Measurements from ENCODE around the gene MIDN.

MIDN gene

DNA sequence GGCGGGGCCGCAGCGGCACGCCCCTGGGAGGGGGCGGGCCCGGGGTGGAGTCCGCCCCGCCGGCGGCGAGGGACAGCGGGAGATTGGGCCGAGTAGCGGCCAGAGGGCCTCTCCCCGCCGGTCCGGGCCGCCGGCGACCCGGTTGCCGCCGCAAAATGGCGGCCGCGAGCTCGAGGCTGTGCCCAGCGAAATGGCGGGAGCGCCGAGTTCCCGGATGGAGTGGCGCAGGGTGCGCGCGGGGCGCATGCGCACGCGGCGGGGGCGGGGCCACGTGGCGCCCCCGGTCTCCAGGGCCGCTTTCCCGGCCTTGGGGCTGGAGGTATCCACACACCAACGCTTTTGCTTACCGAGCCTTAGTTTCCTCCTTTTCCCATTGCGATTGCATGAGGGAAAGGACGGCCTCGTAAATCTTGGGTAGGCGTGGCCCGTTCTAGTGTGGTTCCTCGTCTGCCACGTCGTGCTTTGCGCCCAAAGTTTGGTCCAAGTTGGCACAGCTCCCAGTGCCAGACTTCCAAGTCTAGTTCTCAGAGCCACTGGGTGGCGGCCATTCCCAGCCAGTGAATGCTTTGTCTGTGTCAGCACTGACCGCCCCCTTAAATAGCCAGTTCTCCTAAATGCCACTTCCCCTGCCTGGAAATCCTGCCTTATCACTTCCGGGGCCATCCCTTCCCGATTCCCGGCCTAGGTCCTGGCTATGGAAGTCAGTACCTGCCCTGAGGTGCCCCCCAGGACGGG, 21.3 kb downstream of the MIDN start:
- TF ChIP-seq, protein P1, sequence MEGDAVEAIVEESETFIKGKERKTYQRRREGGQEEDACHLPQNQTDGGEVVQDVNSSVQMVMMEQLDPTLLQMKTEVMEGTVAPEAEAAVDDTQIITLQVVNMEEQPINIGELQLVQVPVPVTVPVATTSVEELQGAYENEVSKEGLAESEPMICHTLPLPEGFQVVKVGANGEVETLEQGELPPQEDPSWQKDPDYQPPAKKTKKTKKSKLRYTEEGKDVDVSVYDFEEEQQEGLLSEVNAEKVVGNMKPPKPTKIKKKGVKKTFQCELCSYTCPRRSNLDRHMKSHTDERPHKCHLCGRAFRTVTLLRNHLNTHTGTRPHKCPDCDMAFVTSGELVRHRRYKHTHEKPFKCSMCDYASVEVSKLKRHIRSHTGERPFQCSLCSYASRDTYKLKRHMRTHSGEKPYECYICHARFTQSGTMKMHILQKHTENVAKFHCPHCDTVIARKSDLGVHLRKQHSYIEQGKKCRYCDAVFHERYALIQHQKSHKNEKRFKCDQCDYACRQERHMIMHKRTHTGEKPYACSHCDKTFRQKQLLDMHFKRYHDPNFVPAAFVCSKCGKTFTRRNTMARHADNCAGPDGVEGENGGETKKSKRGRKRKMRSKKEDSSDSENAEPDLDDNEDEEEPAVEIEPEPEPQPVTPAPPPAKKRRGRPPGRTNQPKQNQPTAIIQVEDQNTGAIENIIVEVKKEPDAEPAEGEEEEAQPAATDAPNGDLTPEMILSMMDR (IDR thresholded peaks at IDR 0.05; ENCODE audit: extremely low read depth, missing control alignments) = no peak
- peak; percentile 93 for DNase-seq (ENCODE audit: low spot score)

DNA sequence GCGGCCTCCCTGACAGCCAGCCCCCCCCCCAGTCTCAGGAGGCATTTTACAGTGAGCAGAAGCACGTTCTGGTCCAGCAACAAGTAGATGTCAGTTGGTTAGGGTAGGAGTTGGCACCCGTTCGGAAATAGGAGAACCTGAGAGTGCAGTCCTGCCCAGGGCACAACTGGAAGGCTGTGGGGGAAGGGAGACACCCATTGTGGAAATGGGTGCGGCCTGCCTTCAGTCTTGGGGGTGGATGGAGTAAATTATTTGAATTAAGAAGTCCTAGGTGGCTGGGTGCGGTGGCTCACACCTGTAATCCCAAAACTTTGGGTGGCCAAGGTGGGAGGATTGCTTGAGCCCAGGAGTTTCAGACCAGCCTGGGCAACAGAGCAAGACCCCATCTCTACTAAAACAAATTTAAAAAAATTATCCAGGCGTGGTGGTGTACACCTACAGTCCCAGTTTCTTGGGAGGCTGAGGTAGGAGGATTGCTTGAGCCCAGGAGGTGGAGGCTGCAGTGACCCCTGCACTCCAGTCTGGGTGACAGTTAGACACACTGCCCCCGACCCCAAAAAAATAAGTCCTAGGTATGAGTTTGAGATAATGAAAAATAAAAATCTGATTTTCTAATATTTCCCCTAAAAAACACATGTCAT, 21.9 kb downstream of the MIDN start:
- DNase-seq (ENCODE audit: low spot score) = no peak
- TF ChIP-seq, protein P1 (IDR thresholded peaks at IDR 0.05; ENCODE audit: extremely low read depth, missing control alignments) = no peak

DNA sequence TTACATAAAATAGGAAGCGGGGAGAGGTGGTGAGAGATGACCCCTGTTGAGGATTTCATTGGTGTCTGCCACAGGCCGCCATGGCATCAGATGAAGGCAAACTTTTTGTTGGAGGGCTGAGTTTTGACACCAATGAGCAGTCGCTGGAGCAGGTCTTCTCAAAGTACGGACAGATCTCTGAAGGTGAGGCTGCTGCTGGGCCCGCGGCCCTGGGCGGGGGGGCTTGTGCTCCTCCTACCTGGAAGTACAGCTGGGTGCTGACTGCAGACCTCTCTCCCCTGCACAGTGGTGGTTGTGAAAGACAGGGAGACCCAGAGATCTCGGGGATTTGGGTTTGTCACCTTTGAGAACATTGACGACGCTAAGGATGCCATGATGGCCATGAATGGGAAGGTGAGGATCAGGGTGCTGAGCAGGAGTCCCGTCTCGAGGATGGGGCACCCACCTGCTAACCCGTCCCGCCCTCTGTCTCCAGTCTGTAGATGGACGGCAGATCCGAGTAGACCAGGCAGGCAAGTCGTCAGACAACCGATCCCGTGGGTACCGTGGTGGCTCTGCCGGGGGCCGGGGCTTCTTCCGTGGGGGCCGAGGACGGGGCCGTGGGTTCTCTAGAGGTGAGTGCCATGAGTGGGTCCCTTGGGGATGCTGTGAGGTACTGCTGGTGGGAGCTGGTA, 22.6 kb downstream of the MIDN start:
- DNase-seq (ENCODE audit: low spot score) = no peak

DNA sequence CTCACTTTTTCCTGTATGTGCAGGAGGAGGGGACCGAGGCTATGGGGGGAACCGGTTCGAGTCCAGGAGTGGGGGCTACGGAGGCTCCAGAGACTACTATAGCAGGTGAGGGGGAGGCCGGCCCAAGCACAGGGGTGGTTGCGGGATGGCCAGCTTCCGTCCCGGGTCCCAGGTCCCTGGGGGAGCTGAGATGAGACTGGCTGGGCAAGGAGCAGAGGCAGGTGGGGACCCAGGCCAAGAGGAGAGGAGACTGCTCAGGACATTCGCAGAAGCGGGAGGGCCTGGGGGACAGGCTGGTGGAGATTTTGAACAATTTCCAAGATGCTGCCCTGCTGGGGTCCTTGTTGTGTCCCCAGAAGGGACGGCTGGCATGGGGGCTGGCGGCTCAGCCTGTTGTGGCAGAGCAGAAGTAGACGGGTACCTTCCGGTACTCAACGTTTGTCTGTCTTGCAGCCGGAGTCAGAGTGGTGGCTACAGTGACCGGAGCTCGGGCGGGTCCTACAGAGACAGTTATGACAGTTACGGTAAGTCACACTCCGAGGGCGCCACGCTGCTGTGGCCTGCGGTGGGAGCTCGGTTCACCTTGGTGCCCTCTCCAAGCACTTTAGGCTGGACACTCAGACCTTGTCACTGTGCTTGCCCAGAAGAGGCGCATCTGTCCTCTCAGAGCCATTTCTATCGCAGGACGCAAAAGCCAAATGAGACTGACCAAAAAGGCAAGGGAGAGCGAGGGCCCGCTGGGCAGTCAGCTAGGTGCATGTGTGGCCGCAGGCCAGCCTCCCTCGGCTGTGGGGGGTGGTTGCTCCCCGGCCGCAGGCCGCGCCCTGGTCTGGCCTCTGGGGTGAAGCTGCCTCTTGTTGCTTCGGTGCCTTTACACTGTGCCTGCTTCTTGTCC, 23.4 kb downstream of the MIDN start:
- TF ChIP-seq, protein P1 (IDR thresholded peaks at IDR 0.05; ENCODE audit: extremely low read depth, missing control alignments) = no peak
- DNase-seq (ENCODE audit: low spot score) = no peak

More for the DNA sequence above, 22.6 kb downstream of the MIDN start:
- TF ChIP-seq, protein P1 (IDR thresholded peaks at IDR 0.05; ENCODE audit: extremely low read depth, missing control alignments) = no peak

DNA sequence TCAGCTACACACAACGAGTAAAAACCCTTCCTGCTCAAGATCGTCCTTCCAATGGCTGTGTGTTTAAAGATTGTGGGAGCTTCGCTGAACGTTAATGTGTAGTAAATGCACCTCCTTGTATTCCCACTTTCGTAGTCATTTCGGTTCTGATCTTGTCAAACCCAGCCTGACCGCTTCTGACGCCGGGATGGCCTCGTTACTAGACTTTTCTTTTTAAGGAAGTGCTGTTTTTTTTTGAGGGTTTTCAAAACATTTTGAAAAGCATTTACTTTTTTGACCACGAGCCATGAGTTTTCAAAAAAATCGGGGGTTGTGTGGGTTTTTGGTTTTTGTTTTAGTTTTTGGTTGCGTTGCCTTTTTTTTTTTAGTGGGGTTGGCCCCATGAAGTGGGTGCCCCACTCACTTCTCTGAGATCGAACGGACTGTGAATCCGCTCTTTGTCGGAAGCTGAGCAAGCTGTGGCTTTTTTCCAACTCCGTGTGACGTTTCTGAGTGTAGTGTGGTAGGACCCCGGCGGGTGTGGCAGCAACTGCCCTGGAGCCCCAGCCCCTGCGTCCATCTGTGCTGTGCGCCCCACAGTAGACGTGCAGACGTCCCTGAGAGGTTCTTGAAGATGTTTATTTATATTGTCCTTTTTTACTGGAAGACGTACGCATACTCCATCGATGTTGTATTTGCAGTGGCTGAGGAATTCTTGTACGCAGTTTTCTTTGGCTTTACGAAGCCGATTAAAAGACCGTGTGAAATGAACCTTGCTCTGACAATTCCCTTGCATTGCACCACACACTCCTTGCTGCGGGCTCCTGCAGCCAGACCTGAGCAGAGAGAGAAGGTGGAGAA, 24.3 kb downstream of the MIDN start:
- no peak for DNase-seq (ENCODE audit: low spot score)
- TF ChIP-seq, protein P1 (IDR thresholded peaks at IDR 0.05; ENCODE audit: extremely low read depth, missing control alignments) = no peak

DNA sequence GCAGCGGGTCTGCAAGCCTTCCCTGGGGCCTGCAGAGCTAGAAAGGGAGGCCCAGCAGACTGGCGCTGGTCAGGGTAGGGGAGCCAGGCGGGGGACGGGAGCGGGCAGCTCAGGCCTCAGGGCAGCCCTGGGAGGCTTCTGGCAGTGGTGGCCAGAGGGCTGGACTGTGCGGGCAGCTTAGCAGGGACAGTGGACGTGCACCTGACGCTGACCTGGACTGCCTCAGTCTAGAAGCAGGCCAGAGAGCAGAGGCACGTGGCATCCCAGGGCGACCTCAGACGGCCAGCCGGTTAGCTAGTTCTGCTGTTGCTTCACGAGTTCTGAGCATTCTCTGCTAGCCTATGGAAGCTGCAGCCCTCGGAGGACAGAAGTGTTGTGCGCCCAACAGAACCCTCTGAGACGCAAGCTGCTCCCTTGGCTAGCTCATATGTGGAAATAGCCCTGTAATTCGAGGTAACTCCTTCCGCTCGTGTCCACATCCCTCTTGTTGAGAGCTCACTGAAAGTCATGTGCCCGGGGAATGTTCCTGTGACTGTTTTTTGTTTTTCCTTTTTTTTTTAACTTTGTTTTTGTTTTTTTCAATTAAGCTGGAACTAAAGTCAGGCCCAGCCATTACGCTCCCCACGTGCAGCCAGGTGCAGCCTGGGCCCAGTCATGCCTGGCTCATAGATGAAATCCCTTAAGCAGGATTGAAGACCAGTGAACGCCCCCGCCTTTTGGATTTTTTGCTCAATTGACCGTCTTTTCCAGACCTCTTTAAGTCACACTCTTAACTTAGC, 25.1 kb downstream of the MIDN start:
- no peak for DNase-seq (ENCODE audit: low spot score)
- TF ChIP-seq, protein P1 (IDR thresholded peaks at IDR 0.05; ENCODE audit: extremely low read depth, missing control alignments) = no peak
